GM12878 (cell line): Measurements from ENCODE around the gene FKBP2. TPM values are rescaled to one million over a fixed set of nuclear protein-coding genes. Genes with fewer than 3 reads are reported as not detected.

Source experiments
- ATAC-seq: fragments of 200-7000 bp; cut with Tn5 transposase; 3 replicates; pipeline ENCODE4 v1.9.1; 2020; ENCODE audit warnings: mild to moderate bottlenecking, moderate library complexity
- BruUV-seq: library from RNA; stranded (reverse); fragments of 400-500 nt; replicated peaks from 2 replicates; lab custom pipeline; 2021; lab: Mats Ljungman, UMichigan
- CTCF ChIA-PET: fragments of 300-600 bp; sonication (Branson Sonifier 250); formaldehyde crosslinking; extraction: SDS; loops from one replicate; lab custom pipeline; 2021; ENCODE audit warnings: inconsistent platforms; lab: Yijun Ruan, JAX
- POLR2A ChIA-PET: fragments of 350-600 bp; formaldehyde crosslinking; extraction: SDS; loops from one replicate; lab custom pipeline; 2021; ENCODE audit warnings: inconsistent platforms; lab: Charles Lee
- RAD21 ChIA-PET: fragments of 300-600 bp; sonication (Branson Sonifier 250); formaldehyde crosslinking; loops from one replicate; lab custom pipeline; 2023; ENCODE audit warnings: antibody characterized with exemption; ENCODE audit not compliant: unreplicated experiment; lab: Charles Lee
- SMC1A ChIA-PET: fragments of 300-600 bp; sonication (Branson Sonifier 250); formaldehyde crosslinking; loops from one replicate; lab custom pipeline; 2023; ENCODE audit not compliant: unreplicated experiment, uncharacterized antibody; lab: Charles Lee
- DNase-seq: peaks from one replicate; pipeline ENCODE4 v3.0.0-alpha.2; 2011; ENCODE audit warnings: low read depth, low spot score
- FAIRE-seq: peaks from 3 replicates; lab custom pipeline; 2011; peaks lifted over from hg19 to GRCh38; lab: Jason Lieb, UNC
- H2AFZ ChIP-seq: 2 replicates; pipeline ENCODE4 v1.6.0; 2011; ENCODE audit warnings: low read depth, low read length, control low read depth; ENCODE audit not compliant: control insufficient read depth
- H3K27ac ChIP-seq: 2 replicates; pipeline ENCODE4 v1.5.1; 2011; ENCODE audit warnings: control low read depth; ENCODE audit not compliant: control insufficient read depth, insufficient read depth
- H3K27me3 ChIP-seq, 2 experiments: replicated peaks in 1 of 2; 2 replicates each; pipeline versions ENCODE4 v1.6.0 to v1.6.1; 2011; ENCODE audit warnings: low read length in 1 of 2; ENCODE audit not compliant: control insufficient read depth in 2 of 2, insufficient read depth in 2 of 2
- H3K36me3 ChIP-seq, 2 experiments: 2 replicates each; pipeline ENCODE4 v1.5.1; 2011; ENCODE audit warnings: low read length in 1 of 2; ENCODE audit not compliant: control insufficient read depth in 2 of 2, insufficient read depth in 2 of 2
- H3K4me1 ChIP-seq: 2 replicates; pipeline ENCODE4 v1.6.1; 2011; ENCODE audit warnings: mild to moderate bottlenecking, low read length, moderate library complexity, mixed read lengths; ENCODE audit not compliant: control insufficient read depth, insufficient read depth
- H3K4me2 ChIP-seq: 2 replicates; pipeline ENCODE4 v1.6.0; 2011; ENCODE audit warnings: control low read depth; ENCODE audit not compliant: control insufficient read depth, insufficient read depth
- H3K4me3 ChIP-seq: fragments of 200-600 bp; sonication (generic); 2 replicates; pipeline ENCODE4 v1.5.1; 2016
- H3K79me2 ChIP-seq: 2 replicates; pipeline ENCODE4 v1.6.0; 2011; ENCODE audit warnings: low read length; ENCODE audit not compliant: control insufficient read depth, insufficient read depth
- H3K9ac ChIP-seq: 2 replicates; pipeline ENCODE4 v1.8.0; 2011; ENCODE audit warnings: low read length, control low read depth, mixed read lengths; ENCODE audit not compliant: control insufficient read depth, insufficient read depth
- H3K9me3 ChIP-seq: replicated peaks from 3 replicates; pipeline ENCODE4 v1.5.1; 2011; ENCODE audit warnings: mild to moderate bottlenecking, low read length; ENCODE audit not compliant: control insufficient read depth, insufficient read depth
- H4K20me1 ChIP-seq: 2 replicates; pipeline ENCODE4 v1.6.0; 2011; ENCODE audit not compliant: control insufficient read depth, insufficient read depth
- HCFC1 ChIP-seq: fragments of 150-350 bp; IDR thresholded peaks from 2 replicates; pipeline ENCODE4 v1.6.1; 2014; ENCODE audit warnings: low read length
- IKZF1 ChIP-seq: fragments of 450-650 bp; conservative IDR thresholded peaks from 2 replicates; pipeline ENCODE4 v1.6.1; 2017; ENCODE audit warnings: antibody characterized with exemption, mild to moderate bottlenecking
- IRF4 ChIP-seq: IDR thresholded peaks from 2 replicates; pipeline ENCODE4 v1.6.1; 2011; ENCODE audit warnings: low read depth, low read length
- PAX8 ChIP-seq: fragments of 450-650 bp; IDR thresholded peaks from 2 replicates; pipeline ENCODE4 v1.6.1; 2017; ENCODE audit warnings: mild to moderate bottlenecking, moderate library complexity
- POLR2AphosphoS2 ChIP-seq: IDR thresholded peaks from 2 replicates; pipeline ENCODE4 v1.6.1; 2011; ENCODE audit warnings: low read depth, mild to moderate bottlenecking, low read length, improper control_type of control experiment, moderate library complexity
- POLR2AphosphoS5 ChIP-seq: IDR thresholded peaks from 2 replicates; pipeline ENCODE4 v1.6.1; 2011; ENCODE audit warnings: mild to moderate bottlenecking, low read length, inconsistent platforms
- RAD21 ChIP-seq: IDR thresholded peaks from 2 replicates; pipeline ENCODE4 v1.6.1; 2011; ENCODE audit warnings: mild to moderate bottlenecking, low read depth, low read length, moderate library complexity; ENCODE audit not compliant: insufficient read depth
- RCOR1 ChIP-seq: conservative IDR thresholded peaks from 2 replicates; pipeline ENCODE4 v1.6.1; 2012; ENCODE audit warnings: low read depth, low read length, improper control_type of control experiment
- SREBF2 ChIP-seq: IDR thresholded peaks from 2 replicates; pipeline ENCODE4 v1.6.1; 2012; ENCODE audit warnings: mild to moderate bottlenecking, low read length
- ZBED1 ChIP-seq: IDR thresholded peaks from 2 replicates; pipeline ENCODE4 v1.6.1; 2016; ENCODE audit warnings: borderline replicate concordance
- WGBS: methylation state at CpG from one replicate; pipeline ENCODE4 v1.1.6; 2016; ENCODE audit warnings: low lambda C conversion rate; ENCODE audit not compliant: insufficient replicate concordance, insufficient coverage; ENCODE audit errors: missing lambda C conversion rate; 5-methylcytosine and 5-hydroxymethylcytosine counted together
- in situ Hi-C: fragments of 300-500 bp; cut with MboI; formaldehyde crosslinking; loops from 9 replicates; pipeline ENCODE4 v1.14.3; 2018; ENCODE audit warnings: mixed read lengths
- intact Hi-C: fragments of 100-400 bp; cut with micrococcal nuclease; formaldehyde crosslinking; loops from one replicate; pipeline ENCODE4 v1.14.2; 2022; ENCODE audit not compliant: unreplicated experiment
- polyA plus RNA-seq, 11 experiments: library from polyadenylated mRNA; depleted of rRNA in 4 of 11; unstranded in 6 of 11; stranded (reverse) in 5 of 11; fragments of >200 nt; fragmentation: Nextera tagmentation in 4 of 11; fragmentation: Illumina TruSeq in 1 of 11; extraction: Ambion mirVana in 4 of 11; extraction: Trizol in 1 of 11; gene quantifications; 1 replicate in 1 of 11; 2 replicates in 10 of 11; pipeline versions ENCODE4 v1.2.1 to v1.2.3, GENCODE V29; 2011 to 2016; ENCODE audit warnings: inconsistent platforms in 2 of 11, missing spikeins in 2 of 11, low read depth in 1 of 11
- total RNA-seq, 4 experiments: library from RNA; depleted of rRNA in 3 of 4; stranded (reverse); fragments of >200 nt in 3 of 4; fragmentation: Illumina TruSeq in 1 of 4; extraction: Trizol in 1 of 4; gene quantifications; 2 replicates each; pipeline versions ENCODE4 v1.2.1 to v1.2.3, GENCODE V29; 2013 to 2021
- TF ChIP-seq, protein P1 (sequence below): fragments of 450-650 bp; IDR thresholded peaks from 2 replicates; pipeline ENCODE4 v1.6.1; 2016; ENCODE audit warnings: mild to moderate bottlenecking, moderate library complexity, borderline replicate concordance
- TF ChIP-seq, protein P2 (sequence below): fragments of 450-650 bp; IDR thresholded peaks from 2 replicates; pipeline ENCODE4 v1.6.1; 2017; ENCODE audit warnings: mild to moderate bottlenecking, low read depth, inconsistent platforms; ENCODE audit not compliant: poor library complexity, severe bottlenecking

FKBP2 gene
- total and polyA plus RNA-seq, 10 of the 15 experiments (the other 5 are each of a cell fraction or from before 2014, with no cell fraction given) = 1.8 to 99.7 (median 39.5) TPM

DNA sequence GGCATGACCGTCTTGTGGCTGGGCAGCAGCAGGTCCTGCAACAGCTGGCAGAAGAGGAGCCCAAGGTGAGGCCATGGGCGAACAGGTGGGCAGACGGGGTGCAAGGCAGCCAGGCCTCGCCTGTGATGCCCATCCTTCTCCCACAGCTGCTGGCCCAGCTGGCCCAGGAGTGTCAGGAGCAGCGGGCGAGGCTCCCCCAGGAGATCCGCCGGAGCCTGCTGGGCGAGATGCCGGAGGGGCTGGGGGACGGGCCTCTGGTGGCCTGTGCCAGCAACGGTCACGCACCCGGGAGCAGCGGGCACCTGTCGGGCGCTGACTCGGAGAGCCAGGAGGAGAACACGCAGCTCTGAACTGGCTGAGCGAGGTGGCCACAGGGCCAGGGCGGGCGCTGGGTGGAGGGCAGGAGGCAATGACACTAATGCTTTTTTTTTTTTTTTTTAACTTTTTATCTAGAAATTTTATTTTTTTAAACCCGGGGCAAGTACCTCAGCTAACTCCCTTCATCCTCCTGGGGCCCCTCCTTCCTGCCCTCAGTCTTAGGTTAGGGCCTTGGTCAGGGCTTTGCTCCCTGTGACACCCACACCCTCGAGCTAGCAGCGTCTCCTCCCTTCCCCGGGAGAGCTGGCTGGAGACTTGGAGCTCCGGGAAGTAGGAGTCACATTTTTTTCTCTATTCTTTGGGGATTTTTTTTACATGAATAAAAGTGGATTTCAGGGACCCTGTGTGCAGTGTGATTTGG is 26.5 kb downstream of the FKBP2 start (continued):
- TF ChIP-seq, protein P1, sequence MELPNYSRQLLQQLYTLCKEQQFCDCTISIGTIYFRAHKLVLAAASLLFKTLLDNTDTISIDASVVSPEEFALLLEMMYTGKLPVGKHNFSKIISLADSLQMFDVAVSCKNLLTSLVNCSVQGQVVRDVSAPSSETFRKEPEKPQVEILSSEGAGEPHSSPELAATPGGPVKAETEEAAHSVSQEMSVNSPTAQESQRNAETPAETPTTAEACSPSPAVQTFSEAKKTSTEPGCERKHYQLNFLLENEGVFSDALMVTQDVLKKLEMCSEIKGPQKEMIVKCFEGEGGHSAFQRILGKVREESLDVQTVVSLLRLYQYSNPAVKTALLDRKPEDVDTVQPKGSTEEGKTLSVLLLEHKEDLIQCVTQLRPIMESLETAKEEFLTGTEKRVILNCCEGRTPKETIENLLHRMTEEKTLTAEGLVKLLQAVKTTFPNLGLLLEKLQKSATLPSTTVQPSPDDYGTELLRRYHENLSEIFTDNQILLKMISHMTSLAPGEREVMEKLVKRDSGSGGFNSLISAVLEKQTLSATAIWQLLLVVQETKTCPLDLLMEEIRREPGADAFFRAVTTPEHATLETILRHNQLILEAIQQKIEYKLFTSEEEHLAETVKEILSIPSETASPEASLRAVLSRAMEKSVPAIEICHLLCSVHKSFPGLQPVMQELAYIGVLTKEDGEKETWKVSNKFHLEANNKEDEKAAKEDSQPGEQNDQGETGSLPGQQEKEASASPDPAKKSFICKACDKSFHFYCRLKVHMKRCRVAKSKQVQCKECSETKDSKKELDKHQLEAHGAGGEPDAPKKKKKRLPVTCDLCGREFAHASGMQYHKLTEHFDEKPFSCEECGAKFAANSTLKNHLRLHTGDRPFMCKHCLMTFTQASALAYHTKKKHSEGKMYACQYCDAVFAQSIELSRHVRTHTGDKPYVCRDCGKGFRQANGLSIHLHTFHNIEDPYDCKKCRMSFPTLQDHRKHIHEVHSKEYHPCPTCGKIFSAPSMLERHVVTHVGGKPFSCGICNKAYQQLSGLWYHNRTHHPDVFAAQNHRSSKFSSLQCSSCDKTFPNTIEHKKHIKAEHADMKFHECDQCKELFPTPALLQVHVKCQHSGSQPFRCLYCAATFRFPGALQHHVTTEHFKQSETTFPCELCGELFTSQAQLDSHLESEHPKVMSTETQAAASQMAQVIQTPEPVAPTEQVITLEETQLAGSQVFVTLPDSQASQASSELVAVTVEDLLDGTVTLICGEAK = no peak

DNA sequence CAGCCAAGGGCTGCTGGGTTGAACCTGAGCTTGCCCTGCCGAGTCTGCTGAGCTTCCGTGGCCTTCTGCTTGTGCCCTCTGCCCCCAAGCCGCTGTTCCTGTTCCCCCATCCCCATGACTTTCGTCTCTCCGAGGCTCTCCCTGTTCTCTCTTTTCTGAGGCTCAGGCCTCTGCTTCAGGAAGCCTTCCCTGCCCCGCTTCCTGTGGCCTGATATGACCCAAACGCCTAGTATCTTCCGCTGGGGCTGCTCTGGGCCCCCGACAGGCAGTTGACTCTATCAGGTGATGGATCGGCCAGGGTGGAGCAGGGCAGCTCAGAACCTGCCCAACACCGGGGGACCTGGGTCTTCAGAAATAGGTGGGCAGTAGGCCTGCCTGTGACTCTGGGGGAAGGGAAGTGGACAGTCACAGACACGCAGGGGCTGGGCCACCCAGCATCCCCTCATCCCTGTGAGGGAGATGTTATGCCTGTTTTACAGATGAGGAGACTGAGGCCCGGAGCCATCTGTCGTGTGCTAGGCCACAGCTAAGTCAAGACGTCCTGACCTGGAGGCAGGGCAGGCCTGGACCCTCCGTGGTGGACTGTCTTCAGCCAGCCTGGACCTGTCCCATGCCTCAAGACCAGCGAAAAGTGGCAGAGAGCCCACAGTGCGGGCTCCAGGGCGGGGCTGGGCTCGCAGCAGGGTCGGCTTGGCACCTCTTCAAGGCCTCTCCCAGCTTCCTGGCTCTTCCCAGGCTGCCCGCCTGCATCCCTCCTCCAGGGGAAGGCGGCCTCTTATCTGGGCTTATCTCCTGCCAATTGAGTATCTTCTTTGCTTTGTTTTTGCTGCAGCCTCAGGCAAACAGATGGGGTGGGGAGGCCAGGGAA is 27.4 kb downstream of the FKBP2 start:
- Histone ChIP-seq H2AFZ (no peak overlapping the region), H3K4me2 (peak overlapping the region; percentile 100), H3K27me3 (no peaks in the 10 kb centered on the region), H3K9me3 (no peaks in the 10 kb centered on the region), H3K79me2 (peaks cover 19% of the 10 kb centered on the region), H3K4me1 (peaks cover 12% of the 10 kb centered on the region), H3K4me3 (peak overlapping the region; percentile 88), H3K27ac (peak overlapping the region; percentile 81), H4K20me1 (no peaks in the 10 kb centered on the region), H3K9ac (peak overlapping the region; percentile 97), H3K36me3 (no peaks in the 10 kb centered on the region; a peak in 2 of 4 replicates)
- DNase-seq (no peak), ATAC-seq (no peak), FAIRE-seq (no peak)
- intact Hi-C loops = loop anchor here (2.0 kb wide), 1 partner anchor 17 kb away; the partner anchor contains the start of gene PLCB3
- ChIA-PET SMC1A (interaction anchor here (0.7 to 4.6 kb wide), 5 partner anchors 18 to 86 kb away, joined by 3 to 32 read pairs (median 3); partner anchors contain the start of genes FERMT3, NUDT22 and TRPT1), RAD21 (interaction anchor here (0.8 to 4.3 kb wide), 7 partner anchors 16 to 64 kb away, joined by 3 to 56 read pairs (median 4); partner anchors contain the start of genes FERMT3, PPP1R14B, PRDX5 and TRMT112), POLR2A (interaction anchor here (0.6 to 6.3 kb wide), 15 partner anchors 10 to 515 kb away, joined by 3 to 92 read pairs (median 5); partner anchors contain the start of genes BAD, CATSPERZ, ESRRA and FERMT3), CTCF (interaction anchor here (0.8 to 5.7 kb wide), 9 partner anchors 8 to 63 kb away, joined by 3 to 147 read pairs (median 7); partner anchors contain the start of genes BAD, CATSPERZ, FERMT3 and GPR137)
- no TSS peak for BruUV-seq
- in situ Hi-C loops = no loop called here
- 65% methylated on average over 23 of the region's 23 CpGs for WGBS
- TF ChIP-seq, protein P2, sequence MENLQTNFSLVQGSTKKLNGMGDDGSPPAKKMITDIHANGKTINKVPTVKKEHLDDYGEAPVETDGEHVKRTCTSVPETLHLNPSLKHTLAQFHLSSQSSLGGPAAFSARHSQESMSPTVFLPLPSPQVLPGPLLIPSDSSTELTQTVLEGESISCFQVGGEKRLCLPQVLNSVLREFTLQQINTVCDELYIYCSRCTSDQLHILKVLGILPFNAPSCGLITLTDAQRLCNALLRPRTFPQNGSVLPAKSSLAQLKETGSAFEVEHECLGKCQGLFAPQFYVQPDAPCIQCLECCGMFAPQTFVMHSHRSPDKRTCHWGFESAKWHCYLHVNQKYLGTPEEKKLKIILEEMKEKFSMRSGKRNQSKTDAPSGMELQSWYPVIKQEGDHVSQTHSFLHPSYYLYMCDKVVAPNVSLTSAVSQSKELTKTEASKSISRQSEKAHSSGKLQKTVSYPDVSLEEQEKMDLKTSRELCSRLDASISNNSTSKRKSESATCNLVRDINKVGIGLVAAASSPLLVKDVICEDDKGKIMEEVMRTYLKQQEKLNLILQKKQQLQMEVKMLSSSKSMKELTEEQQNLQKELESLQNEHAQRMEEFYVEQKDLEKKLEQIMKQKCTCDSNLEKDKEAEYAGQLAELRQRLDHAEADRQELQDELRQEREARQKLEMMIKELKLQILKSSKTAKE = no peak
- TF ChIP-seq RCOR1 = no peak
- no peak for TF ChIP-seq IRF4
- no peak for TF ChIP-seq SREBF2
- TF ChIP-seq POLR2AphosphoS5 = 0 out of 2 replicates have a peak, but pooled peaks have one; percentile 17
- TF ChIP-seq ZBED1 = no peak
- peak; percentile 18; the same call in 1 of the 2 replicates for TF ChIP-seq POLR2AphosphoS2
- TF ChIP-seq IKZF1 = no peak
- no peak for TF ChIP-seq PAX8
- no peak for TF ChIP-seq RAD21
- no peak for TF ChIP-seq HCFC1
